Breast epithelium (tissue), 3 donors: ENCODE data around the gene PGGHG.
"Not testable (repeated sequence)": the region's sequence is repeated elsewhere in the genome, so short reads cannot be mapped to it uniquely, and the experiment has no call there.

ENCODE experiments used
- POLR2A ChIP-seq: fragments of 450-650 bp; IDR thresholded peaks from one replicate; pipeline ENCODE4 v1.6.1; 2016; ENCODE audit warnings: antibody characterized with exemption, mild to moderate bottlenecking, moderate library complexity
- TF ChIP-seq, protein P1 (sequence below), 3 donors: fragments of 450-650 bp; IDR thresholded peaks; one replicate each; pipeline ENCODE4 v1.5.1; 2016 to 2017; ENCODE audit warnings: antibody characterized with exemption in 3 of 3, mild to moderate bottlenecking in 3 of 3, moderate library complexity in 3 of 3

DNA sequence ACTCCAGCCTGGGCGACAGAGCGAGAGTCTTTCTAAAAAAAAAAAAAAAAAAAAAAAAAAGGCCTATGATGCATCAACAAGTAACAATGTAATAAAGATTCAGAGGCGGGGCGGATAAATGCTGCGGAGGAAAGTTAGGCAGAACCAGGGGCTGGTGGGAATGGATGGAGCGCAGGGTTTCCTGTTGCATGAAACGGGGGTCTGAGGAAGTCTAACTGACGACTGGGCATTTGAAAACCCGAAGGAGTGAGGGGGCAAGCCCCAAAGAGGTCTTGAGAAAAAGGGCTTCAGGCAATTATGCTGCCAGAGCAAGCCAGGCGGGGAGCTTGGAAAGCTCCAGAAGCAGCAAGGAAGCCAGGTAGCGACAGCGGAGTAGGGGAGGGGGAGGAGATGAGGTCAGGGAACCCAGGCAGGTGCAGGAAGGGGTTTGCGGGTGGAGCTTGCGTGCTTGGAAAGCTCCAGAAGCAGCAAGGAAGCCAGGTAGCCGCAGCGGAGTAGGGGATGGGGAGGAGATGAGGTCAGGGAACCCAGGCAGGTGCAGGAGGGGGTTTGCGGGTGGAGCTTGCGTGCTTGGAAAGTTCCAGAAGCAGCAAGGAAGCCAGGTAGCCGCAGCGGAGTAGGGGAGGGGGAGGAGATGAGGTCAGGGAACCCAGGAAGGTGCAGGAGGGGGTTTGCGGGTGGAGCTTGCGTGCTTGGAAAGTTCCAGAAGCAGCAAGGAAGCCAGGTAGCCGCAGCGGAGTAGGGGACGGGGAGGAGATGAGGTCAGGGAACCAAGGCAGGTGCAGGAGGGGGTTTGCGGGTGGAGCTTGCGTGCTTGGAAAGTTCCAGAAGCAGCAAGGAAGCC, 1.7 kb upstream of the PGGHG start:
- TF ChIP-seq, protein P1, sequence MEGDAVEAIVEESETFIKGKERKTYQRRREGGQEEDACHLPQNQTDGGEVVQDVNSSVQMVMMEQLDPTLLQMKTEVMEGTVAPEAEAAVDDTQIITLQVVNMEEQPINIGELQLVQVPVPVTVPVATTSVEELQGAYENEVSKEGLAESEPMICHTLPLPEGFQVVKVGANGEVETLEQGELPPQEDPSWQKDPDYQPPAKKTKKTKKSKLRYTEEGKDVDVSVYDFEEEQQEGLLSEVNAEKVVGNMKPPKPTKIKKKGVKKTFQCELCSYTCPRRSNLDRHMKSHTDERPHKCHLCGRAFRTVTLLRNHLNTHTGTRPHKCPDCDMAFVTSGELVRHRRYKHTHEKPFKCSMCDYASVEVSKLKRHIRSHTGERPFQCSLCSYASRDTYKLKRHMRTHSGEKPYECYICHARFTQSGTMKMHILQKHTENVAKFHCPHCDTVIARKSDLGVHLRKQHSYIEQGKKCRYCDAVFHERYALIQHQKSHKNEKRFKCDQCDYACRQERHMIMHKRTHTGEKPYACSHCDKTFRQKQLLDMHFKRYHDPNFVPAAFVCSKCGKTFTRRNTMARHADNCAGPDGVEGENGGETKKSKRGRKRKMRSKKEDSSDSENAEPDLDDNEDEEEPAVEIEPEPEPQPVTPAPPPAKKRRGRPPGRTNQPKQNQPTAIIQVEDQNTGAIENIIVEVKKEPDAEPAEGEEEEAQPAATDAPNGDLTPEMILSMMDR (IDR thresholded peaks at IDR 0.05) = not testable (repeated sequence)
- TF ChIP-seq POLR2A = not testable (repeated sequence)
